ENCODE measurements around the gene PRRC2B.

DNA sequence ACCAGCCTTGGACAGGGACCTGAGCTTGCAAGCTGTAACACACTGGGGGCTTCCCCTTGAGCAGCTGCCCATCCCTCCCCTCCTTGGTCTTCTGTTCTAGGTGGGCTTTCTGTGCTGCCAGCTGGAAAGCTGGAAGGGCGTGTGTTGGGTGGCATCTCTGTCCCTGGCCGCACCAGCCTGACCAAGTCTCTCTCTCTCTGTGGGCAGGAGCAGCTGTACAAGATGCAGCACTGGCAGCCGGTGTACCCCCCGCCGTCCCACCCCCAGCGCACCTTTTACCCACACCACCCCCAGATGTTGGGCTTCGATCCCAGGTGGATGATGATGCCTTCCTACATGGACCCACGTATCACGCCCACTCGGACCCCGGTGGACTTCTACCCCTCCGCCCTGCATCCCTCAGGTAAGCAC lies 76.7 kb downstream of the PRRC2B start:
- TF ChIP-seq POLR2A (IDR thresholded peaks at IDR 0.05) (no peak), POLR2AphosphoS5 (IDR thresholded peaks at IDR 0.05) (no peak), CTCF (IDR thresholded peaks at IDR 0.05) (no peak)

Measured in stomach (tissue), 4 donors.